ENCODE measurements around the gene ELP1.

ELP1 gene

GRCh38 chr9:108884701-108885100 lies 49.2 kb downstream of the ELP1 start:
- DNase-seq (ENCODE audit: insufficient read length, low spot score): no peak
- FAIRE-seq: no peak

DNA sequence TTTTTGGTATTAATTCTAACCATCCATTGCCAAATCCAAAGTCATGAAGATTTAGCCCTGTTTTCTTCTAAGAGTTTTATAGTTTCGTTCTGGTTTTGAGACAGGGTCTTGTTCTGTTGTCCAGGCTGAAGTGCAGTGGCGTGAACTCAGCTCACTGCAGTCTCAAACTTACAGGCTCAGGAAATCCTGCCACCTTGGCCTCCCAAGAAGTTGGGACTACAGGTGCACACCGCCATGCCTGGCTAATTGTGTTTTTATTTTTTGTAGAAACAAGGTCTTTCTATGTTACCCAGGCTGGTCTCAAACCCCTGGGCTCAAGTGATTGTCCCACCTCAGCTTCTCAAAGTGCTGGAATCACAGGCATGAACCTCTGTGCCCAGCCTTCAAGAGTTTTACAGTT lies 50.8 kb downstream of the ELP1 start:
- DNase-seq (ENCODE audit: insufficient read length, low spot score): no peak
- no peak for FAIRE-seq

- FAIRE-seq (no peak), DNase-seq (ENCODE audit: insufficient read length, low spot score) (no peak)
These were observed 51.7 kb downstream of the ELP1 start for GRCh38 chr9:108882052-108882888.

DNA sequence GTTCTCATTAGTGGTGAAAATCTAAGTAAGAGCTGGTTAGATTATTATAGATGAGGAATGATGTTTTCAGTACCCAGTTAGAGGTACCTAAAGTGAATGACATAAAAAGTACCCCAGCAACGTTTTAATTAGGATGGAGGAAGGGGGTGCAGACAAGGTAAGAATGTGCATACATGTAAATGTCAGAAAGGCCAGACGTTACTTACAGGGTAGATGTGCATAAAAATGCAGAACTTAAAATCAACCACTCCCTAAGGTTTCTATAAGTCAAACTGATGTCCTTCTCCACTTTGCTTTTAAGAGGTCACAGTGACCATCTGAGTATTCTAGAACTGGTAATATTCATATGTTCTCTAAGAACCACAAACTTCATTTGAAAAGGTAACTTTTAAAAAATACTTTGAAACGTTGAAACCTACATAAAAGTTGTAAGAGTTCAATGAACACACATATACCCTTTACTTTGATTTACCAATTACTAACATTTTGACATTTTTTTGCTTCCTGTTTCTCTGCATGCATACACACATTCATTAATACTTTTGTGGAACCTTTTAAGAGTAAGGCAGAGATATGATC lies 53.1 kb downstream of the ELP1 start:
- no peak for FAIRE-seq
- no peak for DNase-seq (ENCODE audit: insufficient read length, low spot score)

GRCh38 chr9:108877524-108877923 lies 56.4 kb downstream of the ELP1 start:
- no peak for DNase-seq (ENCODE audit: insufficient read length, low spot score)
- FAIRE-seq: no peak

DNA sequence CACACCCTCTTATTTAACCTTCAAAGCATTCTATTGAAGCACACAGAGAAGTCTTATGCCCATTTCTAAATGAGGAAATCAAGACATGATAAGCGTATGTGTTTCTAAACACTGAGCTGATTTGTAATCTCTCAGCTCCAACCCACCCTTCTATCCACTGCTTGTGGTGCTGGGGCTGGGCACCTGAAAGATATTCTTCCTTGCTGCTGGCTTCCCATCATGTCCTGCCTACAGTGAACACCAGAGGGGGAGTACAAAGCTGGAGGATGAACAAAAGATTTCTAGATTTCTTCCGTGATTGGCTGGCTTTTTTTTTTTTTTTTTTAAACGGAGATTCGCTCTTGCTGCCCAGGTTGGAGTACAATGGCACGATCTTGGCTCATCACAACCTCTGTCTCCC lies 57.5 kb downstream of the ELP1 start:
- DNase-seq (ENCODE audit: insufficient read length, low spot score) (no peak), FAIRE-seq (no peak)

GRCh38 chr9:108874058-108874788 lies 59.7 kb downstream of the ELP1 start:
- FAIRE-seq (no peak), DNase-seq (ENCODE audit: insufficient read length, low spot score) (no peak)

DNA sequence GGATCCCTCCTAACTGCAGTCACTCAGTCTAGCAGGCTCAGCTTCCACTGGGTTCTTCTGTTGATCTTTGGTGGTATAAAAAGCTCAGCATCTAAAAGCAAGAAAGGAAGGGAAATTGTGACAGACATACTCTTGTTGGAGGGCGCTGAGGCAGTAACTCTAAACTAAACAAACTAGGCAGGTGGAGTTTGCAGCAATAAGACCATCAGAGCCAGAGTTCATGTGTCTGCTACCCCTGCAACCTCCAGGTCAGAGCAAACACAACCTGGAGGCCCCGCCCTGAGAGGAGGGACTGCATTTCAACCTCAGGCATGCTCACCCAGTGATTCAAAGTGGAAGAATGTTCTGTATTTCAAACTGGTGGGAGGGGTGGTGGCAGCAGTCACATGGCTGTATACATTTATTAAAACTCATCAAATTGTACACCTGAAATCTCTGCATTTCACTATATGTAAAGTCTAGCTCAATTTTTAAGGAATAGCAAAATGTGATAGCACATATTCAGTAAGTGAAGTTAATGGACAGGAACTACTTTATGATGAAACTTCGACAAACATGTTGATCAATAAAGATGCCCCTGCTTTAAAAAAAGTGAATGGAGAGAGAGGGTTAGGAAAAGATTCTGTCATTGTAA lies 64.7 kb downstream of the ELP1 start:
- DNase-seq (ENCODE audit: insufficient read length, low spot score) (no peak), FAIRE-seq (peak; percentile 16)

DNA sequence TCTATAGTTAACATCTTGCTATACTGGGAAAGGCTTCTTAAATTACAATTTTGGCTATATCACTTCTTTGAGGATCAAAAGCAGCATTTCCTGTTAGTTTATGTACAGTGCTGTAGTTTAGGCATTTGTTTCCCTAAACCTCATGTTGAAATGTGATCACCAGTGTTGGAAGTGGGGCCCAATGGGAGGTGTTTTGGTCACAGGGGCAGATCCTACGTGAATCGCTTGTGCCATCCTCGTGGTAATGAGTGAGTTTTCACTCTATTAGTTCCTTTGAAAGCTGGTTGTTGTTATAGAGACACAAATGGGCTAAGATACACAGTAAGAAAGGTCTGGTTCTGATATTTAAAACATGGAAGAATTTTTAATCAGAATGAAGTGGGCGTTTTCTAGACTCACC lies 66.1 kb downstream of the ELP1 start:
- DNase-seq (ENCODE audit: insufficient read length, low spot score) (no peak), FAIRE-seq (no peak)

DNA sequence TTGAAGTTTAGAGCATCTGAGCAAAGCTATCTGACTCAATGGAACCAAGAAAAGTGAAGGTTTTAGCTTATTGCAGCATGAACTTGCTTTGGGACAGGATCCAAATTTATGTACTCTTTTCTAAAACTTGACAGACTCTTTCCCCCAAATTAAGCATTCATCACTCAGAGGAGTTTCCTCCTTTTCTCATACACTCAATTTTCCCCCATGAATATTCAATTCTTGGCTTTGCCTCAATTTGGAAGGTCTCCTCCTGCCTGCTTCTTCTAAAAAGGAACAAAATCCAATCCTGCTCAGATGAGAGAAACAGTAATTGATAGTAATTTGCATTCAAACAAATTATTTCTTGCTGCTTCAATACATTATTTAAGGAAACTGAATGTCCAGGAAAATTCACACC lies 66.8 kb downstream of the ELP1 start:
- FAIRE-seq (no peak), DNase-seq (ENCODE audit: insufficient read length, low spot score) (no peak)

GRCh38 chr9:108866001-108866420 lies 67.9 kb downstream of the ELP1 start:
- no peak for FAIRE-seq
- no peak for DNase-seq (ENCODE audit: insufficient read length, low spot score)

DNA sequence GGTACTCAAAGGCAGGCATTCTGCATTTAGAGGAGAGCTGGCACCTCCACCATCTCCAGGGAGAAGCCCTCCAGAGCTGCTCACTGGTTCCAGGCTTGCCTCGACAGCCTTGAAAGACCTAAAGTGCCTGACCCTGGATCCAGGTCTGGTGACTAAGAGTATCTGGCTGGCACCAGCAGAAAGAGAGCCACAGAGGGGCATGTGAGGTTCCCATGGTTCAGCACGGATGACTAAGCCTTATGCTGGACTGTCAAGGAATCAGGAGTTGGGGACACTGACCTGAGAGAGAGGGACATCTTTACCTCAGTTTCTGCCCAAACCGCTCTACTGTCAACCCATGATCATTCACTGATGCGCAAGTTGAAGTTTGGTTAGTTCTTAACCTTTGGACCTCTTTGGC lies 68.9 kb downstream of the ELP1 start:
- DNase-seq (ENCODE audit: insufficient read length, low spot score): no peak
- FAIRE-seq: no peak

GRCh38 chr9:108864446-108864845 lies 69.5 kb downstream of the ELP1 start:
- DNase-seq (ENCODE audit: insufficient read length, low spot score) (no peak), FAIRE-seq (no peak)

GRCh38 chr9:108863891-108864290 lies 70.0 kb downstream of the ELP1 start:
- FAIRE-seq: no peak

DNA sequence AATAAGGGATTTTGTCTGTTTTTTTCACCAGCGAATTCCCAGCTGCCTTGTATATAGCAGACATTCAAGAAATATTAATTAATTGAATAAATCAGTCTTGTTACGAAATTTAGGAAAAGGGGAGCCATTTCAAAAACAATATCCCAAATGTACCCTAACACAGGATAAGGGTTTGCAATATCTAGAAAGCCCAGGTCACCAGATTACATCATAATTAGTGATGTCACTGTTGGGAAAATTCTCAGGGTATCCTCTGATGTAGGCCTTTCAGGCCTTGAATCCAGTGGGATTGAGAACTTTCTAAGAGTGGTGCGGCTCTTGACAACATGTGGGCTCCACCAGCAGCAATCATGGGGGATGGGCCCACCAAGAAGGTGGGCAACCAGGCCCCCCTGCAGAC lies 71.9 kb downstream of the ELP1 start, which contains the start of gene ACTL7A:
ACTL7A (plus strand) TSS at position 270 of the 400 bp plus-strand sequence; CDS start at position 327, 57 bp downstream.
- no peak for FAIRE-seq

More at GRCh38 chr9:108863891-108864290, 70.0 kb downstream of the ELP1 start:
- DNase-seq (ENCODE audit: insufficient read length, low spot score): no peak

GRCh38 chr9:108861464-108861863 lies 72.5 kb downstream of the ELP1 start:
- no peak for DNase-seq (ENCODE audit: insufficient read length, low spot score)
- FAIRE-seq: no peak

More for the DNA sequence above, 71.9 kb downstream of the ELP1 start, which contains the start of gene ACTL7A:
- DNase-seq (ENCODE audit: insufficient read length, low spot score): no peak

DNA sequence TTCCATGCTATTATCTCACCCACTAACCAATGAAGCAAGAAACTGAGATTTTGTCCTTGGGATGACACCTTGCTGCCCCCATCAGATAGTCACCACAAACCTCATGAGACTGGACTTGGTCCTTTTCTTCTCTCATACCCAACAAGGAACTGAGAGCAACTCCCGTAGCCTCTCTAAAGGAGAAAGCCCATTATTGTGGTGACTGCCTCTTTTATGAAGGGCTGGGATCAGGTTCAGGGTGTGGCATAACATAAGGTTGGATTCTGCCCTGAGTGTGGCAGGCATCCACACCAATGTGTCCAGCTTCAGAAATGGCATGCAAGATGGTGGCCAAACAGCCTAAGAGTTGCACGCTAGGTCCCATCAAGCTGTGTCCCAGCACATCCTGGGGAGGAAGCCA lies 73.2 kb downstream of the ELP1 start:
- FAIRE-seq: no peak

GRCh38 chr9:108860354-108860753 lies 73.6 kb downstream of the ELP1 start:
- DNase-seq (ENCODE audit: insufficient read length, low spot score) (no peak), FAIRE-seq (no peak)

More for the DNA sequence above, 73.2 kb downstream of the ELP1 start:
- DNase-seq (ENCODE audit: insufficient read length, low spot score): no peak

DNA sequence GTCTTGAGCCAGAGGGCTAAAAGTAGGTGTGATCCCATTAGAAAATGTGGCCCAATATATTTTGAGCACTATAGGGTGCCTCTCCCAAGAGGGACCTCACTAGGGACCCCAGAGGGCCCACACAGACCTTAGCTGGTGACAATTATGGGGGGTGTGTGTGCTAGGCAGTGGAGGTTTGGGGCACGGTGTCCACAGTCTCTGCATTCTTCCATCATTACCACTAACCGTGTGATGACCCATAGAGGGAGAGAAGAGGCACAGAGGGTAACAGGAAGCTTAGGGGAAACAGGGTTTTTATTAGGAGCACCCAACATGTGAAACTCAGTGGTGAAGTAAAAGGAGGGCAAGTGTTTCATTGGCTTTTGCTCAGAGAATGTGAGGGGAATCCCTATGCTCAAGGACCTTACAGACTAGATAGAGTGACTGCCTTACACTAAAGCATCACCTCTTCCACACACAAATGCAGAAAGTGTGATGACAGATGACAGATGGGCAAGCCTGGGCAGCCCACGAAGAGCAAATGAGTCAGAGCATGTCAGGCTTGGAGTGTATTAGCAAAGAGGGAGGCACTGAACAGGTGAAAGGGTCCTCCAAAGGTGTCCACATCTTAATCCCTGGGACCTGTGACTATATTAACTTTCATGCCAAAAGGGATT lies 74.3 kb downstream of the ELP1 start:
- FAIRE-seq: peak; percentile 75
- peak; percentile 37 for DNase-seq (ENCODE audit: insufficient read length, low spot score)

DNA sequence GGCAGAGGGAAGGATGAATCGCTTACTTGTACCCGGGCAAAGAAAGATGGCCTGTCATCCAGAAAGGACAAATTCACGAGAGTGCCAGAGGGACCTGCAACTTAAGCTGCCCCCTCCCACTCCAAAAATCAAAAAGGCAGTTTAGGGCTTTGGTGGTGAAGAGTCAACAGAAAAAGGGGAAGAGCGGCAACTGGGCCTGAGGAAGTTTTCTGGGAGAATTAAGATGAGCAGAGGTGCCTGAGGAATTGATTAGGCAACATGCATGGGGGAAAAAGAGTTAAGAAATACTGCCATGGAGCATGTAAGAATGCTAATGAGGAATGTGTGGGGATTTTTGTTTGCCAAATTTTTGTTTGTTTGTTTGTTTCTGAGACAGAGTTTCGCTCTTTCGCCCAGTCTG lies 76.4 kb downstream of the ELP1 start:
- FAIRE-seq (no peak), DNase-seq (ENCODE audit: insufficient read length, low spot score) (no peak)

Data from HTR-8/SVneo (cell line).